A172 (cell line): ENCODE results near the gene NCKAP5L. TPM values are rescaled to one million over a fixed set of nuclear protein-coding genes. Genes with fewer than 3 reads are reported as not detected.

Experiments used
- DNase-seq: peaks from one replicate; pipeline ENCODE4 v3.0.0-alpha.2; 2015; ENCODE audit warnings: low spot score
- total RNA-seq: library from RNA; depleted of rRNA; stranded (reverse); fragments of >200 nt; shearing (Covaris generic); gene quantifications from 2 replicates; pipeline ENCODE4 v1.2.3, GENCODE V29; 2014

Gene NCKAP5L
- total RNA-seq, 1 experiment from 2014 or later = 12.1 TPM

GRCh38 chr12:49823350-49823749 is 4.9 kb downstream of the NCKAP5L start:
- DNase-seq = no peak

DNA sequence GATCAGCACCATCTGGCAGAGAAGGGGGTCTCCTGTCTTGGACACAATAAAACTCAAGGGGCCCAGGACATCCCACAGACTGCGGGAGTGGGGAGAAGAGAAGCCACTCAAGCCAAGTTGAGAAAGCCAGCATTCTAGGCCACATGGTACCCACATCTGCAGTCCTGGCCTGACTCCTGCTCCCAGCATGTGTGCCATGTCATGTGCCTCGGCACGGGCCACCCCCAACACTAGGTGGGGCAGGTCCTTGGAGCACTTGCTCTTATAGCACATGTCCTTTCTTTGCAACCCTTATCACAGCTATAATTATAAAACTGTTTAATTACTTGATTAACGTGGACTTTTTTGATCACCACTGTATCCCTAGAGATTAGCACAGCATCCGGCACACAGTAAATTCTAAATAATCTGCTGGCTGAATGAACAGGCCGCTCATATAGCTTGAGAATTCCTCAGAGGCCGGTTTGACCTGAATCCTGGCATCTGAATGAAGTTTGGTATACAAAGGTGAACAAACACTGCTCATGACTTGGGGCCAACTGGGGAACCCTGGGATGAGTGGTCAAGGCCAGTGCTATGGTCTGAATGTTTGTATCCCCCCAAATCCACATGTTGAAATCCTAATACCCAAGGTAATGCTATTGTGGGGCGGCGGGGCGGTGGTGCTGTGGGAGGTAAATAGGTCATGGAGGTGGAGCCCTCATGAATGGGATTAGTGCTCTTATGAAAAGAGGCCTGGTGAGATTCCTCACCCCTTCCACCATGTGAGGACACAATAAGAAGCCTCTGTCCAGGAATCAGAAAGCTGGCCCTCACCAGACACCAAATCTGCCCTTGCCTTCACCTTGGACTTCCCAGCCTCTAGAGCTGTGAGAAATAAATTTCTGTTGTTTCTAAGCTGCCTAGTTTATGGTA is 6.6 kb downstream of the NCKAP5L start:
- DNase-seq = no peak

DNA sequence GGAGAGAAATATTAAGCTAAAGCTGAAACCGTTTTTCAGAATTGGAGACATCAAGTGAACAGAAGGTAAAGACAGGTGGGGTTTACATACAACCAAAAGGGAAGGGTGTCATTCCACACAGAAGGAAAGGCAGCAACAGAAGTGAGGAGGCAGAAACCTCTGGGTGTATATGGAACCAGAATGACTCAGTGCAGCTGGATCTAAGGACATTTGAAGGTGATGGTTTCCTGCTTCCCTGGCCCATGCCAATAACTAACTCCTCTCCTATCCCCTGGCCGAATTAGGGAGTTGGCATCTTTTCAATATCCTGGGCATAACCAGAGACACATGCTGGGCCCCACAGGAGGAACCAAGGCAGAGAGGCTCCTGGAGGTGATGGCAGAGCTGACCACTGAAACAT is 8.4 kb downstream of the NCKAP5L start:
- no peak for DNase-seq

DNA sequence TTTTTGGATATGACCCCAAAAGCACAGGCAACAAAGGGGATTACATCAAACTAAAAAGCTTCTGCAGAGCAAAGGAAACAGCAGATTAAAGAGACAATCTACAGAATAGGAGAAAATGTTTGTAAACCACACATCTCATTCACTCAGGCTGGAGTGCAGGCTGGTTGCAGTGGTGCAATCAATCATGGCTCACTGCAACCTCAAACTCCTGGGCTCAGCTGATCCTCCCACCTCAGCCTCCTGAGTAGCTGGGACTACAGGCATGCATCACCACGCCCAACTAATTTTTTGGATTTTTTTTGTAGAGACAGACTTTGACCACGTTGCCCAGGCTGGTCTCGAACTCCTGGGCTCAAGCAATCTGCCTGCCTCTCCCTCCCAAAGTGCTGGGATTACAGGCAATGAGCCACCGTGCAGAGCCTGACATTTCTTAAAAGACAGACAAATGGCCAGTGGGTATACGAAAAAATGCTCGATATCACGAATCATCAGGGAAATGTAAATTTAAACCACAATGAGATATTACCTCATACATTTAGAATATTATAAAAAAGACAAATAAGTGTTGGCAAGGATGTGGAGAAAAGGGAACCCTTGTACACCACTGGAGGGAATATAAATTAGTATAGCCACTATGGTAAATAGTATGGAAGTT is 9.8 kb downstream of the NCKAP5L start:
- DNase-seq = no peak

- DNase-seq = no peak
Observed at GRCh38 chr12:49813131-49813530, 15.1 kb downstream of the NCKAP5L start.

- no peak for DNase-seq
Observed at GRCh38 chr12:49811961-49812401, 16.2 kb downstream of the NCKAP5L start.

DNA sequence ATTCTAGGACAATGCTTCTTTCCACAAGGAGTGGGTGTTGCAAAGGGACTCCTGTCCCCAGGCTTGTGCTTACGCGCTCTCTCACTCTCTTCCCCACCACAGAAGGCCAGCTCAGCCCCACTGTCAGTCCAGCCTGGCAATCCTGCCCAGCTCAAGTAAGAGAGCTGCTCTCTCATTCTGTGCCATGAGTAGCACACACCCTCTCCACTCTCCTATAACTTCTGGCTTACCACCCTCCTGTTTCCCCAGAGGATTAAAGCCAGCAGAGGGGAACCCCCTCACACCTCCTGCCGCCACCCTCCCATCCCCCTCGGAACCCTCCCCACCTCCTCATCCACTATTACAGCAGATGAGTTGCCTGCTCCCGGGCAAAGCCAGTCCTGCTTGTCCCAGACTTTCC is 17.1 kb downstream of the NCKAP5L start:
- no peak for DNase-seq

GRCh38 chr12:49809906-49810389 is 18.3 kb downstream of the NCKAP5L start:
- DNase-seq = no peak

- no peak for DNase-seq
Observed at GRCh38 chr12:49809381-49809905, 18.8 kb downstream of the NCKAP5L start.

- DNase-seq = no peak
Observed at GRCh38 chr12:49808686-49809380, 19.4 kb downstream of the NCKAP5L start.

DNA sequence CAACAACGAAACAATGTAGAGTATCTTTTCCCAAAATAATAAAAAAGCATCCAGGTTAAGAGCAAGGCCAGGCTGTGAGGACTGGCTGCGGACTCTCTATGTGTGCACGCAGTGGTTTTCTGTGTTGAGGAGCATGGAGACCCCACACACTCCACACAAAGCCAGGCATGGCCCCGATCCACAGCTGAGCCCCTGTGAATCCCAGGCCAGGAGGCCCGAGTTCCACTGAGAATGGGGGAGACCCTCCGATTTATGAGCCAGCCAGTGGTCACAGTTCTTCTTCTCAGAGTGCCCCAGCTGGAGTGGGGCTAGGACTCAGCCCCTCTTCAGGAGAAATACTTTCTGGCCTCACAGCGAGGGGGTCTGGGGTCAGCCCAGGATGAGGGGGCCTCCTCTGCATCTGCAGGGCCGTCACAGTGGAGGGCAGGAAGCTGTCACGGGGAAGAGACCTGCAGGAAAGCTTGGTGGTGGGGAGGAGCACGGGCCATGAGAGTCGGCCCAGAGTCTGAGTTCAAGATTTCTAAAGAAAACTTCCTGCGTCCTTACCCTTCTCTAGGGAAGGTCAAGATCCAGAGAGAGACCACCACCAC is 20.1 kb downstream of the NCKAP5L start:
- no peak for DNase-seq

DNA sequence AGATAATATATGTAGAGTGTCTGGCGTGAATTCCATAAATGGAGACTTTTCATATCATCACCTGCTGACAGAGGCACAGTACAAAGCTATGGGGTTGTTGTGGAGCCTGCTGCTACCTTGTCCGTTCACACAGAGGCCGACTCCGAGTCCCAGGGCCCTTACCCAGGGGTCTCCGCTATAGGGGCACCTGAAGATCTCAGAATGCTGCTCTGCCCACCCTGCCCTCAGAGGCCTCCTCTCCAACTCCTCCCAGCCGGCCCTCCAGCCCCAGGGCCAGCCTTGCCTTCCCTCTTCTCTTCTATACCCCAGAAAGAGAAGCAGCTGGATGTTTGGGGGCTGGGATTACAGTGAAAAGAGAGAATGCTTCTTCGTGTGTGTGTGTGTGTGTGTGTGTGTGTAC is 21.3 kb downstream of the NCKAP5L start:
- no peak for DNase-seq

DNA sequence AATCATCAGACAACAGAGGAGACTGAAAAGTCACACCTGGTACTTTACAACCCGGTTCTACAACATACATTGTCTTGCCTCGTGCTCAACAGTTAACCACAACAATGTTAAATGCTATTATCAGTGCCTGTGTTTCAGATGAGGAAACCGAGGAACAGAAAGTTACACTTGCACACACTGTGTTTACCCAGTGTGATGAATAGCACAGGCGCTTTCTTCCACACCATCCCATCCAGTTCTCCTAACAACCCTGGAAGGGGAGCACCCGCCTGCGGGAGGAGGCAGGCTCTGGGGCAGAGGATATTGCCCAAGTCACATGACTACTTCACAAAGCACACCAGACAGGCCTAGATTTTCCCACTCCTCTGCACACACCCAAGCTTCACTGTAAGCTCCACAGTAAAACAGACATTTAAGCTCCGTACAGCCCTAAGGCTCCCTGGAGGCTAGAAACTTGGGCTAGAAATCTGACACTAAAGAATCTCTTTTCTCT is 21.8 kb downstream of the NCKAP5L start:
- DNase-seq = no peak

- DNase-seq = no peak
Observed at GRCh38 chr12:49805409-49805808, 22.8 kb downstream of the NCKAP5L start.

GRCh38 chr12:49804821-49805220 is 23.4 kb downstream of the NCKAP5L start:
- DNase-seq = no peak

- no peak for DNase-seq
Observed at GRCh38 chr12:49803693-49804450, 24.3 kb downstream of the NCKAP5L start.

GRCh38 chr12:49801141-49802063 is 26.8 kb downstream of the NCKAP5L start:
- DNase-seq = no peak

GRCh38 chr12:49800421-49801140 is 27.6 kb downstream of the NCKAP5L start:
- no peak for DNase-seq

DNA sequence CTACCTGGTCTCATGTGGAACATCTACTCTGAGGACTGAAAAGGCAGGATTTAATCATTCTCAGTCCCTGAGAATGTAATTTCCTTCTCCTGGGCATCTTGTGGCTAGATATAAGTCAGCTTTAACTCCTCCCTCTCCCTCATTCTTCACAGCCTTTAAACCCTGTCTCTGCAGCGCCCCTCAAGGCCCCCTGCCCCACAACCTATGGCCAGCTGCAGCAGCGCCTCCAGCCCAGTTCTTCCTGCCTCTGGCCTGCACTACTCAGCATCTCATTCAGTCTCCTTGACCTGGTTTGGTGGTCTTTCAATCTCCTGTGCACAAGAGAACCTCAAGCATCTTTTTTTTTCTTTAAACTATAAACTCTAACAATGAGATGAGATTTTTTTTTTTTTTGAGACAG is 29.3 kb downstream of the NCKAP5L start:
- no peak for DNase-seq
